AG09309 (cell line): ENCODE measurements around the gene SATL1.

Source experiments
- DNase-seq: peaks from one replicate; pipeline ENCODE4 v3.0.0-alpha.2; 2010; ENCODE audit warnings: low read depth
- H3K4me3 ChIP-seq: 2 replicates; pipeline ENCODE4 v1.5.1; 2011; ENCODE audit warnings: mild to moderate bottlenecking, low read depth, low read length, moderate library complexity; ENCODE audit not compliant: control insufficient read depth
- CTCF ChIP-seq: IDR thresholded peaks from 2 replicates; pipeline ENCODE4 v1.5.1; 2011; ENCODE audit warnings: mild to moderate bottlenecking, low read depth, low read length, inconsistent platforms; ENCODE audit not compliant: insufficient read depth, control insufficient read depth; ENCODE audit errors: missing control alignments

SATL1 gene

GRCh38 chrX:85221361-85221760 is 22.2 kb downstream of the SATL1 start:
- DNase-seq, result no peak
- no peak for TF ChIP-seq CTCF
- H3K4me3 ChIP-seq, result no peak overlapping the region

- TF ChIP-seq CTCF, result no peak
- no peak for DNase-seq
Measured at GRCh38 chrX:85215946-85216345, 27.6 kb downstream of the SATL1 start.

GRCh38 chrX:85213792-85214530 is 29.6 kb downstream of the SATL1 start:
- H3K4me3 ChIP-seq, result no peak overlapping the region
- no peak for TF ChIP-seq CTCF
- DNase-seq, result no peak

More at GRCh38 chrX:85215946-85216345, 27.6 kb downstream of the SATL1 start:
- no peak overlapping the region for H3K4me3 ChIP-seq

- no peak for TF ChIP-seq CTCF
- no peak for DNase-seq
- H3K4me3 ChIP-seq, result no peak overlapping the region
Measured at GRCh38 chrX:85203461-85203970, 40.1 kb downstream of the SATL1 start.

GRCh38 chrX:85196319-85196718 is 47.3 kb downstream of the SATL1 start:
- TF ChIP-seq CTCF, result no peak
- no peak overlapping the region for H3K4me3 ChIP-seq
- DNase-seq, result no peak

- H3K4me3 ChIP-seq, result no peak overlapping the region
- no peak for DNase-seq
- no peak for TF ChIP-seq CTCF
Measured at GRCh38 chrX:85159644-85160043, 83.9 kb downstream of the SATL1 start.
